A172 (cell line): ENCODE data around the gene ANTXR1. TPM values are rescaled to one million over a fixed set of nuclear protein-coding genes. Genes with fewer than 3 reads are reported as not detected.

Experiments used
- DNase-seq: peaks from one replicate; pipeline ENCODE4 v3.0.0-alpha.2; 2015; ENCODE audit warnings: low spot score
- total RNA-seq: library from RNA; depleted of rRNA; stranded (reverse); fragments of >200 nt; shearing (Covaris generic); gene quantifications from 2 replicates; pipeline ENCODE4 v1.2.3, GENCODE V29; 2014

Gene ANTXR1
- total RNA-seq, 1 experiment from 2014 or later, result 83.5 TPM

- DNase-seq, result no peak
Measured at GRCh38 chr2:69180227-69180626, 167.2 kb downstream of the ANTXR1 start.

- no peak for DNase-seq
Measured at GRCh38 chr2:69180974-69181373, 168.0 kb downstream of the ANTXR1 start.

GRCh38 chr2:69181806-69182427 is 168.9 kb downstream of the ANTXR1 start:
- DNase-seq, result no peak

- DNase-seq, result no peak
Measured at GRCh38 chr2:69183659-69184058, 170.7 kb downstream of the ANTXR1 start.

GRCh38 chr2:69184224-69184623 is 171.2 kb downstream of the ANTXR1 start:
- DNase-seq, result no peak

GRCh38 chr2:69185807-69186206 is 172.8 kb downstream of the ANTXR1 start:
- peak; percentile 97 for DNase-seq

GRCh38 chr2:69186614-69187013 is 173.6 kb downstream of the ANTXR1 start:
- DNase-seq, result no peak

- no peak for DNase-seq
Measured at GRCh38 chr2:69188182-69188900, 175.4 kb downstream of the ANTXR1 start.

- DNase-seq, result no peak
Measured at GRCh38 chr2:69190743-69191404, 177.9 kb downstream of the ANTXR1 start.

GRCh38 chr2:69191634-69192033 is 178.7 kb downstream of the ANTXR1 start:
- no peak for DNase-seq

- peak; percentile 83 for DNase-seq
Measured at GRCh38 chr2:69192176-69192945, 179.4 kb downstream of the ANTXR1 start.

- no peak for DNase-seq
Measured at GRCh38 chr2:69195706-69196105, 182.7 kb downstream of the ANTXR1 start.

- DNase-seq, result peak; percentile 88
Measured at GRCh38 chr2:69196327-69197117, 183.5 kb downstream of the ANTXR1 start.

GRCh38 chr2:69200107-69200520 is 187.1 kb downstream of the ANTXR1 start:
- DNase-seq, result no peak

- no peak for DNase-seq
Measured at GRCh38 chr2:69201259-69201658, 188.3 kb downstream of the ANTXR1 start.

GRCh38 chr2:69202327-69202726 is 189.3 kb downstream of the ANTXR1 start:
- DNase-seq, result no peak

GRCh38 chr2:69203166-69203985 is 190.4 kb downstream of the ANTXR1 start:
- DNase-seq, result no peak

GRCh38 chr2:69204654-69205053 is 191.7 kb downstream of the ANTXR1 start:
- no peak for DNase-seq

GRCh38 chr2:69205076-69205475 is 192.1 kb downstream of the ANTXR1 start:
- DNase-seq, result no peak

- no peak for DNase-seq
Measured at GRCh38 chr2:69205491-69205890, 192.5 kb downstream of the ANTXR1 start.
